Middle frontal gyrus (tissue), 1 donor: ENCODE data around the gene LMOD2.

Source experiments
- DNase-seq: peaks from one replicate; pipeline ENCODE4 v3.0.0-alpha.2; 2015; ENCODE audit warnings: low spot score; ENCODE audit errors: extremely low spot score

Gene LMOD2

DNA sequence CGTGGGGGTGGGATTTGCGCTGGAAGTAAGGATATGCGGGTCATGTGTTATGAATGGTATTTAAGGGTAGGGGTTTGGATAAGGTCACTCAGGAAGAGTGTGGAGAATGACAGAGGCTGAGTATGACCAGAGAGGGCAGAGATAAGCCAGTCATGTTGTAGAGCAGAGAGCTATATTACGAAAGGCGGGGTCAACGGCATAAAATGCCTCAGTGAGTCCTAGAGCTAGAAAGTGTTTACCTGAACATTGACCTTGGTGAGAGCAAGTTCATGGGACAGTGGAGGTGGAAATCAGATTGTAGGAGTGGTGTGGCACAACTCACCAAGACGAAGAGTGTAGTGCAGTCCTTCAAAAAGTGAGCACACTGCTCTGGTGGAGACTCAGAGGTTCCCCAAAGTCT, 13.8 kb downstream of the LMOD2 start:
- no peak for DNase-seq

DNA sequence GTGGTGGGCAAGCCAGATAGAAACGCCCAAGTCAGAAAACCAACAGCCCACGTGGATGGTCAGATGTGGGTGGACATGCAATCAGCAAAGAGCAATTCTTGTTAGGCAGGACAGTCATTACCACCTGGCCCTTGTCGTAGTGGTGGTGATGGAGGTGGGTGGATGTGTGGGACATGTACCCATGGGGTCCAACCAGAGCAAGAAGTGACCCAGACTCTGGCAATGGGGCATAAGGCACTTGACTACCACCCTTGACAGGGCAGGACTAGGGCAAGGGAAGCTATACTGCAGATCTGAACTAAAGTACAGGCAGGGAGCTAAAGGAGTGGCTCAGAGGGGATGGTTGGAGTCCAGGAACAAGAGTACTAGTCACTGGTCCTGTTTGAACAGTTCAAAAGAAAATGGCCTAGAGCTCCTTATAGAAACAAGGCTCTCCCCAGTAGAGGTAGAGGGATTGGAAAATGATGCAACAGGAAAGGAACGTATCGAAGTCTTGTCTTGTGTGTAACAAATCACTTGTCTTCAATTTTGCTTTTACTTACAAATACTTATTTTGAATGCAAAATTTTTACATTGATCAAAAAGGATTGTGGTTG, 17.6 kb downstream of the LMOD2 start:
- DNase-seq, result no peak

DNA sequence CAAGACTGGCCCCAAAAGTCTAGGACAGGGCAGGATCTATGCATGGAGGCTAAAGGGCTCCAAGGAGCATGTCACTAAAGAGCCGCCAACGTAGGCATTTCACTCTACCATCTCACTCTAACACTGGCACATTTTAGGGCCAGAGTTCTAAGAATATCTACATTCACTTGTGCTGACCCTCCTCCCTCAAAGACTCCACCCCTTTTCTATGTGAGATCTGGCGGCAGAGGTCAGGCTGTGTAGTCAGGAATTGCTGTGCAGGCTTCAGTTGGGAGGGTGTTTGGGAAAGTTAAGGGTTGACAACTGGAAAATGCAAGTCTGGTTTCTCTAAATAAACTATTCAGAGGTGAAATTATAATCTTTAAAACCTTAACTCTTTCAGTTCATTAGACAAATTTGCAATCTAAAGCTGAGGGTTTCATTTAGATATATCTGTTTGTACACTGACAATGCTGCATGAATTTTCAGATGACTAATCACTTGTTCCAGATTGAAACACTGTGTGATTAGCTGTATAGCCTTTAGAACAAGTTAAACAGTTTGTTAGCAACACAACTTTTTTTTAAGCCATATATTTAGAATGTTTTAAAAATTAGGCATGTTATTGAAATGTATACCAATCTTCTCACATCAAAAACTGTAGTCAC, 18.2 kb downstream of the LMOD2 start:
- DNase-seq, result no peak

DNA sequence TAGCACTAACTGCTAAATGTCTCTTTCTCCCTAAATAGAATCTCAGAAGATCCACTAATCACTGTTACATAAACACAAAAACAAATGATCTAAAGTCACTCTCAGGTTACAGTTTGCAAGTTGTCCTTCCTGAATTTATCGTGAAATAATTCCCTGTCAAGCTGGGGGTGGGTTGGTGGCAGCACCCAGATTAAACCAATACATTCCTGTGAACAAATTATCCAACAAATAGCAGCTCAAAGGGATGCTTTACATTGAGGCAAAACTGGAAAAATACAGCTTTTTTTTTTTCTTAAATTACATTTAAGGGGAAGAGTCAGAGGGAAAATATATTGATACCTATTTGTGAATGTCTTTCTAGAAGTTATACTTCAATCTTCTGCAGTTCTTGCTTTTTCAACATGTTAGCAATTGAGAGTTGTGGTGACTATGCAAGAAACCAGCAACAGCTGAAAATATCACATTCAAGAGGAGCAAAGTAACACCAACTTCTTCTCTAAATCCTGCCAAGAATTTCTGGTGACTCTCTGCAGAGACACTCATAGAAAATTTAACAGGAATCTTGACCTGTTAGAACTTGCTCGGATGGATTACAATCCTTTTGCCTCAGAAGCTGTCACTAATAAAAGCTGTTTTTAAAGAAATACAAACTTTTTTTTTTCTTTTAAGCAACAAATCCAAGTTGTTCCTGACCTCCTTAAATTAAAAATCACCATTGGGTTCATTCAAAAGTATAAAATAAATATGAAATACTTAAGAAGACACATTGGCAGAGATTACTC, 18.9 kb downstream of the LMOD2 start:
- DNase-seq, result no peak

DNA sequence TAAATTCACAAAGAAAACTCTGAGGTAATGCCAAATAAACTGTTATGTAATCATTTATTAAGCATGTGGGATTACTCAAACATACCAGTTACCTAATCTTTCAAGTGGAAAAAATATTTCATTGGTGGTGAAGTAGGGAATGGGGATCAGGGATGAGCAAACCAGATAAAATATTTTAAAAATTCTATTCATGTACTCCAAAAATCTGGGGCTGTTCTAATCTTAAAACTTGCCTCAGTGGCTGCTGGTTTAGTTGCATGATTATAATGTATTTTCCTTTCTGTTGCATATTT, 19.5 kb downstream of the LMOD2 start:
- no peak for DNase-seq

DNA sequence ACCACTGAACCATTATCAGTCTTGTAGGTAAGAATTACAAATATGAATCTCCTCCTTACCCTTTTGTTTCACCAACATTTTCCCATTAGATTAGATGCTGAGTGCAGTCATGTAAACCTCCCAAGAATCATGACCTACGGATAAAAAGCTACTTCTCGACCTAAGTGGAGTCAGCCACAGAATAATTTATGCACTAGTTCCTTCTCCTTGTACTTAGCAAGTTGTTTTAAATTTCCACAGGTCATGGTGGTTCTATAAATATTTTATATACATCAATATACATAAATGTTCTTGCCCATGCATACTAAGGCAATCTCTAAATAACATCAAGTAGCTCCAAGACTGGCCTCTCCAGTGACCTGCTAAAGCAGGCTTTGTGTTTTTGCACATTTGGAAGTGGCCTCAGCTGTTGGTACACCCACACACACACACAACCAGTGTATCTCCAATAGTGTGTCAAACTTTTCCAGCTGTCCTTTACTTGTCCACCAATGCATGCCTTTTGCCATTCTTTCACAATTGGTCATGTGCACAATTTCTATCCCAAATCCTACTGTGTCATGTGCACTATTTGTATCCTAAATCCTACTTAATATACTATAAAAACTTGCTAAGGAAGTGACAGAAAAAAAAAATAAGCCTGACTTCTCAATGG, 21.5 kb downstream of the LMOD2 start:
- DNase-seq, result no peak

DNA sequence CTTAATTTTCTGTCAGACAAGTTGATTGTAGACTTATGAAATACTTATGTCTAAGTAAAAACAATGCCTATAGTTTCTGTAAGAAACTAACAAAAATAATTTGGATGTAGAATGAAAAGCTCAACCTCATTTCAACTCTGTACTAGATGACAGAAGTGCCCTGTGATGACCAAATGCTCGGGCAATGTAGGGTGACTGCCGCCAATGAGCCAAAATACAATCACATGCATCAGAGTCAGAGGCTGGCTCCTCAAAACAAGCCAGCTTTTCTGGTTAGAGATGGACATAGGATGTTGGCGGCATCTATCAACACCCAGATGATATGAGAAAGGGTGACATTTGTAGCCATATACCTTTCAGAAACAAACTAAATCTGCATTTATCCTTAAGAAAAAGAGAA, 23.9 kb downstream of the LMOD2 start:
- no peak for DNase-seq

DNA sequence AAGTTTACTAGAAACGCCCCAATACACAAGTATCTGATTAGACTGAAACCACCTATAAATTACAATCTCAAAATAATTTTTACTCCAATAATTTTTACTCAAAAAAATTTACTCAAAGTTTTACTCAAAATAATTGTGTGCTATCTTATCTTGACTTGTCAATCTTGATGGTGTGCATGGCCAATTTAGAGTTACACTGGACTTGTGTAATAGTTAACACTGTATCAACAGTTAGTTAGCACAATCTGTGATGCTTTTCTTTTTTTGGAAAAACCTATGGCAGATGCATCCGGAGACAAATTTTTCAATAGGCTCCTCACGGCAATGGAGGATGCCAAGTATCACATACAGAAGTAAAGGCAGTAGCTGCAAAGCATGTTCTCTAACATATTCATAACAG, 24.9 kb downstream of the LMOD2 start:
- no peak for DNase-seq

DNA sequence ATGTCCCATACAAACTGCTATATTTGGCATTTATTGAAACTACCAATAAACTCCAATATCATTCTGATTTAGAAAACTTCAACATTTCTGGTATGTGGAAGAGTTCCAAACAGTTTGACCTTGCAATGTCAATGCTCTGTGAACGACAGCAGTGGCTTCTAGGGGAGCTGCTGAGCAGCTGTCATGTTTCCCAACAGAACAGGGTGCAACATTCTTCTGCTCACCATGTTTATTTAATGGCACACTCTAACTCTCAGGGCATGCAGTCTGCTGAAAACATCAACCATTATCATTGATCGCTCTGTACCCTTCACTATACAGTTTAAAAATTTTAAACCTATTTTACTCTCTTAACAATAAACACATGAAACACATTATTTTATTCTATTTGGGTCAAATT, 25.9 kb downstream of the LMOD2 start:
- no peak for DNase-seq

DNA sequence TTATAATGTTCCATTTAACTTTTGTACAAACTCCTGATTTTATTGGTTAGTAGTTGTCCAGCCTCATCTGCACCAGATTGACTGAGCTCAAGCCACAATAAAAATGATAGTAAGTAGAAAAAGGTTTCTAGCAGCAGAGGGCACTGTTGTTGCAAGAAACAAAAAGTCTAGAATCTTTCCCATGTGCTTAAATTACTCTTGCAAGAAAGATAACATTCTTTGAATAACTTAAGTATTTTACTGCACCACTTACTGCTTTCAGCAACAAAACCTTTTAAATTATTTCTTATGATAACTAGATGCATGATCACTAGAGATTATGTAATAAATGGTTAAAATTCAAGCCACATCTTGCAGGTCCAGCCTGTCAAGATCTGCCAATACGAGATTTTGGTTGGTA, 27.0 kb downstream of the LMOD2 start:
- peak; percentile 37 for DNase-seq

DNA sequence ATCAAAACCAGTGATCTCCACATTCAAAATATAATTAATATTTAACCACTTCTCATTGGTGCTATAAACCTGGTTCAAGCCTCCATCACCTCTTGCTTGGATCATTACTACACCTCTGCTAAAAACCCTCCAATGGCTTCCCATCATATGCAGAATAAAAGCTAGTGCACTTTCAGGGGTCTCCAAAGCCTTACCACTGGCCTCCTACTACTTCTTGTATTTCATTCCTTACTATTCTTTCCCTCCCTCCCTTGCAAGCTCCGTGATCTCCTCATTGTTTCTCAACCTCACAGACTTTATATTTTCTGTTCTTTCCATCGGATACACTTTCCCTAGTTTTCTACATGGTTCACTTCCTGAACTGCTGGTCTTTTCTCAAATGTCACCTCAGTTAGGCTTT, 31.5 kb downstream of the LMOD2 start:
- DNase-seq, result no peak

DNA sequence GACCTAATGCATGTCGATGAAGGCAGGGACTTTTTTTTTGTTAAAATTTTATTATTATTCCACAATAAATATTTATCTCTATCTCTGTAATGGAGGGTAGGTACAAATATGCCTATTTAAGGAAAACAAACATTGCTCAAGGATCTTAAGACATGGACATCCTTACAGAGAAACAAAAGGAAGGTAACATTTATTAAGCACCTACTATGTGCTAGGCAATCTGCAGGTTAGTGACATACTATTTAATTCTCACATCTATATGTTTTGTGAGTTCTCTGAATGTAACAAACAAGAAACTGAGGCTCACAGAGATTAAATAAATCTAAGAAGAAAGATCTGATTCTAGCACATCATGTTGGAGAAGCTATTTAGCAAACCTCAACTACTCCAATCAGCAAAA, 32.1 kb downstream of the LMOD2 start:
- no peak for DNase-seq

DNA sequence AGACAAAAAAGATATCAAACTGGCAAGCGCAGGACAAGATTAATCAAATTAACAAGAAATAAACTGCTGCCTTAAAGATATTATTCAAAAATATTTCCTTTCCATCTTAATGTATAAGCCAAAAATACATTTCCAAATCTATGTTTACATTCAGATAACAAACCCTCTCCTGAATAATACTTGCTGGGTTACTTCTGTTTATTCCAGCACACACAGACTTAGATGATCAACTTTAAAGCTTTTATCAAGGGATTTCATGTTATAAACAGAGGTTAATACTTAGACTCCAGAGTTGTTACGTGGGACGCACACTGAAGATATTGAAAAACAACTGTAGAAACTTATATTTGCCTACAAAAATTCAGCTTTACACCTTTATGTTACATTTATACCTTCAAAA, 33.6 kb downstream of the LMOD2 start:
- no peak for DNase-seq

DNA sequence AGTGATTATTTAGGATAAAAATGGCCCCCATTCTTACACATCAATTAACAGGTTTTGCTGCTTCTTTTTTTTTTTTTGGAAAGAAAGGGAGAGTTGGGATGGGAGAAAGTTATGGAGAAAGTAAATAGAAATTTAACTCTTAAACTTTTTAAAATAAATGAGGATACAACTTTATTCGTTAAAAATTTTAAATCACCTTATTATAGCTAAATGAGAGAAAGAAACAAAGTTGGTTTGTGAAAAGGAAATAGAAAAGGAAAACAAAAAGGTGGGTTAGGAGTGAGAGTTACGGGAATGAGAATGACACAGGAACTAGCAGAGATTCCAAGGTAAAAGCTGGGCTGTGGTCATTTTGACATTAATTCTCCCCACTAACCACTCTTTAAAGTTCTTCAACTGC, 34.9 kb downstream of the LMOD2 start:
- DNase-seq, result no peak

DNA sequence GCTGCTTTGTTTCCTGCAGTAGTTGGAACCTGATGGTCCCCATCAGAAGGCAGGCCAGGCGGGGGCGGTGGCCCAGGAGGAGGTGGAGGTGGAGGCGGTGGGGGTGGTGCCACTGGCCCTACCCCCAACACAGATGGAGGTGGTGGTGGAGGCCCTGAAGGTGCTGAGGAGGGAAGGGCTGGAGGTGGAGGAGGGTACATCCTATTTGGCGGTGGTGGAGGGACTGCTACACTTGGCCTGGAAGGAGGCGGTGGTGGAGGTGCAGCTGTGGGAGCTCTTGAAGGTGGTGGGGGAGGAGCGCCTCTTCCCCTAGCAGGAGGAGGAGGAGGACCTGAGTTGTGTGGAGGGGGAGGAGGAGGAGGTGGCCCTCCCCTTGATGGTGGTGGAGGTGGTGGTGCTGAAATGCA, 36.8 kb downstream of the LMOD2 start:
- no peak for DNase-seq

DNA sequence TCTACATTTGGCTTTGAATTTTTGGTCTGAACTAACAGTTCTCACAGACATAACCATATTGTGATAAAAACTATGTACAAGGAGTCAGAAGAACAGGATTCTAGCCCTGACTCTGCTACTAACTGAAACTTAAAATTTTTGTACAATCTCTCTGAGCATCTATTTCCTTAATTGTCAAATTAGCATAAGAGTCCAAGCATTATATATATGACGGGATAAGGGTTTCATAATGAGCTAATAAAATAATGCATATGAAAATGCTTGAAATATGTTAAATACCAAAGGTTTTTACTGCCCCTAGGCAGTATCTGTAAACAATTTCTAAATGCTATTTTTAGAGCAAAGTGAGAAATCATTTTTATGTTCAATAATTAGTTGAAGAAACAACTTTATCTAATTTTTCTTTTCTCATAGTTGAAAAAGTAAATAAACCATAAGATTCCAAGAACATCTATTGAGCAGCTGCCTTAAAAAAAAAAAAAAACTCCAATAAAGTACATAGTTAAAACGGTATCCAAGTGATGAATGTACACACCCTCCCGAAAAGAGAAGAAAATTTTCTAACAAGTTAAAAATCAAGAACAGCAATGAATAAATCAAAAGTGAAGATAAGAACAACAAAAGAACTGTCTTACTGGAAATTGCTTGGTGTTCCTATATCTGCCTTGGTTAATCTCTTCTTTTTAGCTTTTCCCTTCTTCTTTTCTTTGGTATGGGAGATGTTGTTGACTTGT, 40.4 kb downstream of the LMOD2 start:
- no peak for DNase-seq

DNA sequence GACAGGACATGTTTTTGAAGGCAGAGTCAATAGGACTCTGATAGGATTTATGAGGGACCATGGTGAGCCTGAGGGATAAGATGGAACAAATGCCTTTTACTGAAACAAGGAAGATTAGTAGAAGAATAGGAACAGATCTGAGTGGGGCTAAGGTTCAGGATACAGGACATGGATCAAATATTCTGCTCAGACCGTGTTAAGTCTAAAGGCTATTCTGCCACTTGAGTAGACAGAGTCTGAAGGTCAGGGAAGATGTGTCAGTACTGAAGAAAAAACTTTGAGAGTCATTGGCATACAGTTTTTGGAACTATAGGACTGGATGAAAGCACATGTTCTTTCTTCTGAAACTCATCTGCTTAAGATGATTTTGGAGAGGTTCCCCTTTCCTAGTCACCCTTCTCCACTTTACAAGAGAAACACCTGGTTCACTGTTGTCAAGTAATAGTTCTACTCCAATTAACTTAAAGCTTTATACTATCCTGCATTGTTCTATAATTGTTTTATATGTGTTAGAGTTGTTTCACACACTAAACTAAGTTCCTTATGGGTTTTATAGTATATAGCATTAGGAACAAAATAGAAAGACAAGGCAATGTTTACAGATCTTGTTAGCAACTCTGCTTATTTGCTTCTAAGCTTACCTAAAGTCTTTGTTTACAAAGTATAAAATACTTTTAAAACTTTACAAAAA, 49.7 kb downstream of the LMOD2 start:
- no peak for DNase-seq

DNA sequence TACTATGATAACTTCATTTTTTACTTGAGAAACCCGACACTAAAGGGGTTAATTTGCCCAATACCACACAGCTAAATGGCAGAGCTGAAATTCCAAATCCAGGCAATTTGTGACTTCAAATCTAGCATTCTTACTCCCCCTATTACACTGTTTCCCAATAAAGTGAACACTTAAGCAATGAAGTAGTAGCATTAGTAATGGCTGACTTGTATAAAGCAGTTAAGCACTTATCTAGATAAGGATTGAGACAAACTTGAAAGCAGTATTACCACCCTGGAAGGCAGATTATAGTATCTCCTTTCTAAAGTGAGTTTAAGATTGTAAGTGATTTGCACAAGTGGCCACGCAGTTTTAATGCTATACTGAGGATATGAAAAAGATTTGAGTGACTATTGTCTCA, 53.9 kb downstream of the LMOD2 start:
- no peak for DNase-seq

DNA sequence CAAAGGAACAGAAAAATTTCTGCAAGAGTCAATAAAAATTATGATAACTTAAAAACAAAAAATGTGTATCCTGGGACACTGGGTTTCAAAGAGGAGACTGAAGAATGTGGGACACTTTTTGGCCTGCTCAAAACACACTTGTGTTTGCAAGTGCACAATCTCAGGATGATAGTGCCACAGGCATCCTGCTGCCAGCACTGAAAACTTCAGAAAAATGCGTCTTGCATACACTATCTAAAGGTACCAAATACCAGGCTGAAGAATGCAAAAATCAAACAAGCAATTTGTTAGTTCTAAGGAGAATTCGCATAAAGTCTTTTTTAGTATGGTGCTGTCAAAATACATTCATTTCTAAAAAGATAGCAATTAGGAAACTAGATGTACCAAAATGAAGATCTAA, 55.0 kb downstream of the LMOD2 start:
- no peak for DNase-seq

DNA sequence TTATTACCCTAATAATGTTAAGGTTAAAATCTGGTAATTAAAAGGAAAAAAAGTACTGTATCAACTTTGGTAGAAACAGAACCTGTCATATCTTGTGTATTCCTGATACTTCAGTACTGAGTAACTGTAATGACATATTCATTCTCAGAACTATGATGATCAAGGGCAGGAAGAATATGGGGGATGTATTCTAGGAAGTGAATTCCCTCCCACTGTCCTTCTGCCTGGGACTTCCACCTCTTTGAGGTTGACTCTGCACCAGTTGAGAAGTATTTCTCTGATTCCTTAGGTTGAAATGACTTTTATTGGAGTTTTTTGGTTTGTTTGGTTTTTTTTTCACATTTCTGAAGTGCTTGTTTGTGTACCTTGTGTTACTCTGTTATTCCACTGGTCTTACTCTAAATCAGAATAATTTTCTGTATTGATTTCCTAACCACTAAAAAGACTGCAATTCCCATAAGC, 56.2 kb downstream of the LMOD2 start:
- DNase-seq, result no peak

DNA sequence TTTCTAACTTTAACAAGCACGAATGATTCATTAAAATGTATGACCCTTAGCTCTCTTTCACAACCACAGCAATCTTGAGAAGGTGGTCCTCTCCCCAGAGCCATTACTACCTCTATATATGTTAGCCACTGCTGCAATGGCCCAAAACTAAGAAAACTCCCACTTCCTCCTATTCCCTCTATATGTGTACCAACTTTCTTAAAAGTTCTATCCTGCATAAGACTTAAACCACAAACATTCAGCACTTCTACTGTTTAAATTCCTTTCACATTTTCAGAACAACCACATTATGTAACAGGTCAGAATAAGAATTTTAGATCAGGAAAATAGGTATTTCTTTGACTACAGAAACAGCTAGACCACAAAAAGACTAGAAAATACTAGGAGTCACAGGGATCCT, 57.0 kb downstream of the LMOD2 start:
- DNase-seq, result no peak
